HepG2 (cell line): Measurements from ENCODE around the gene ATP5MC2. TPM values are rescaled to one million over a fixed set of nuclear protein-coding genes. Genes with fewer than 3 reads are reported as not detected.

Source experiments
- ATAC-seq: fragments of 200-7000 bp; cut with Tn5 transposase; 3 replicates; pipeline ENCODE4 v1.9.1; 2020; ENCODE audit warnings: mild to moderate bottlenecking, moderate library complexity
- BruUV-seq: library from RNA; stranded (reverse); fragments of 400-500 nt; replicated peaks from 2 replicates; lab custom pipeline; 2021; lab: Mats Ljungman, UMichigan
- CTCF ChIA-PET: fragments of 300-600 bp; formaldehyde crosslinking; extraction: SDS; loops from one replicate; lab custom pipeline; 2021; ENCODE audit warnings: low total read pairs, inconsistent platforms, low intra/inter-chr PET ratio; lab: Yijun Ruan, JAX
- POLR2A ChIA-PET: fragments of 350-600 bp; sonication (Branson Sonifier 250); formaldehyde crosslinking; loops from one replicate; lab custom pipeline; 2020; ENCODE audit warnings: antibody characterized with exemption, inconsistent platforms; lab: Yijun Ruan, JAX
- DNase-seq: peaks from one replicate; pipeline ENCODE4 v3.0.0-alpha.2; 2015; ENCODE audit warnings: low spot score
- FAIRE-seq: peaks from 3 replicates; lab custom pipeline; 2011; peaks lifted over from hg19 to GRCh38; lab: Jason Lieb, UNC
- H2AFZ ChIP-seq: one replicate; pipeline ENCODE4 v1.6.1; 2011; ENCODE audit warnings: low read length, inconsistent platforms
- H3K27ac ChIP-seq: fragments of 300-600 bp; 3 replicates; pipeline ENCODE4 v1.8.0; 2011; ENCODE audit warnings: mixed run types, mild to moderate bottlenecking, mixed read lengths, low read length, inconsistent platforms; ENCODE audit not compliant: insufficient read depth; ENCODE audit errors: extremely low read length
- H3K27me3 ChIP-seq, 2 experiments: fragments of 200-600 bp in 1 of 2; 2 replicates in 1 of 2; 3 replicates in 1 of 2; pipeline versions ENCODE4 v1.6.0 to v1.8.0; 2011; ENCODE audit warnings: low read length in 2 of 2, mild to moderate bottlenecking in 2 of 2, moderate library complexity in 2 of 2, inconsistent platforms in 1 of 2; ENCODE audit not compliant: insufficient read depth in 2 of 2, control insufficient read depth in 1 of 2
- H3K36me3 ChIP-seq, 2 experiments: fragments of 200-600 bp in 1 of 2; replicated peaks in 1 of 2; 2 replicates in 1 of 2; 3 replicates in 1 of 2; pipeline versions ENCODE4 v1.5.1 to v1.8.0; 2011; ENCODE audit warnings: low read length in 2 of 2, inconsistent platforms in 1 of 2; ENCODE audit not compliant: insufficient read depth in 2 of 2, control insufficient read depth in 1 of 2
- H3K4me1 ChIP-seq: 2 replicates; pipeline ENCODE4 v1.5.1; 2012; ENCODE audit warnings: low read length, inconsistent platforms; ENCODE audit not compliant: insufficient read depth
- H3K4me2 ChIP-seq: 2 replicates; pipeline ENCODE4 v1.6.0; 2011; ENCODE audit warnings: low read depth, low read length, inconsistent platforms
- H3K4me3 ChIP-seq, 3 experiments: fragments of 200-600 bp in 1 of 3; sonication (generic), shearing (Covaris generic) in 1 of 3; replicated peaks in 1 of 3; 2 replicates each; pipeline ENCODE4 v1.5.1; 2011 to 2016; ENCODE audit warnings: low read length in 3 of 3, inconsistent platforms in 2 of 3, low read depth in 2 of 3, mild to moderate bottlenecking in 2 of 3, control low read depth in 1 of 3, mixed read lengths in 1 of 3; ENCODE audit not compliant: insufficient read depth in 1 of 3
- H3K79me2 ChIP-seq: one replicate; pipeline ENCODE4 v1.6.1; 2011; ENCODE audit warnings: low read length, inconsistent platforms; ENCODE audit not compliant: insufficient read depth
- H3K9ac ChIP-seq: 2 replicates; pipeline ENCODE4 v1.6.0; 2011; ENCODE audit warnings: mild to moderate bottlenecking, low read depth, low read length, inconsistent platforms; ENCODE audit not compliant: insufficient read depth
- H3K9me3 ChIP-seq: 2 replicates; pipeline ENCODE4 v1.5.1; 2012; ENCODE audit warnings: mild to moderate bottlenecking, low read length
- H4K20me1 ChIP-seq: 2 replicates; pipeline ENCODE4 v1.6.0; 2011; ENCODE audit warnings: inconsistent platforms, mild to moderate bottlenecking, low read length, moderate library complexity; ENCODE audit not compliant: insufficient read depth
- CREB3 ChIP-seq: sonication (generic); formaldehyde crosslinking; IDR thresholded peaks from 2 replicates; pipeline ENCODE4 v1.5.0; 2020; ENCODE audit warnings: missing genetic modification reagents
- EP300 ChIP-seq, 3 experiments: sonication (generic) in 1 of 3; formaldehyde crosslinking in 1 of 3; IDR thresholded peaks; 2 replicates each; pipeline versions ENCODE4 v1.5.1 to v1.6.1; 2011 to 2020; ENCODE audit warnings: low read depth in 2 of 3, low read length in 2 of 3, borderline replicate concordance in 1 of 3, improper control_type of control experiment in 1 of 3, mild to moderate bottlenecking in 1 of 3, missing genetic modification reagents in 1 of 3, moderate library complexity in 1 of 3
- LBX2 ChIP-seq: sonication (generic); formaldehyde crosslinking; IDR thresholded peaks from 2 replicates; pipeline ENCODE4 v1.5.0; 2020; ENCODE audit warnings: missing genetic modification reagents, mild to moderate bottlenecking, borderline replicate concordance
- NFIB ChIP-seq: sonication (generic); formaldehyde crosslinking; IDR thresholded peaks from 2 replicates; pipeline ENCODE4 v1.9.0; 2021; ENCODE audit warnings: missing genetic modification reagents, mild to moderate bottlenecking, borderline replicate concordance
- RFX5 ChIP-seq: IDR thresholded peaks from 2 replicates; pipeline ENCODE4 v1.6.1; 2011; ENCODE audit warnings: low read depth, low read length, improper control_type of control experiment
- ZMYM2 ChIP-seq: sonication (generic); formaldehyde crosslinking; IDR thresholded peaks from 2 replicates; pipeline ENCODE4 v1.8.0; 2022; ENCODE audit warnings: mild to moderate bottlenecking, missing genetic modification reagents
- ZNF331 ChIP-seq: sonication (generic); formaldehyde crosslinking; IDR thresholded peaks from 2 replicates; pipeline ENCODE4 v1.4.0; 2020; ENCODE audit warnings: missing genetic modification reagents
- ZNF543 ChIP-seq: sonication (generic); formaldehyde crosslinking; IDR thresholded peaks from 2 replicates; pipeline ENCODE4 v1.4.0; 2020; ENCODE audit warnings: mild to moderate bottlenecking, missing genetic modification reagents
- WGBS: methylation state at CpG from one replicate; pipeline ENCODE4 v1.1.6; 2017; ENCODE audit warnings: low lambda C conversion rate; 5-methylcytosine and 5-hydroxymethylcytosine counted together
- in situ Hi-C: cut with HindIII; loops from 2 replicates; pipeline ENCODE4 v1.10.0; 2017; ENCODE audit warnings: low pct_unique_long_range_greater_than_20kb; ENCODE audit not compliant: extremely low pct_ligation_motif_present
- intact Hi-C: fragments of 100-400 bp; cut with micrococcal nuclease; formaldehyde crosslinking; loops from one replicate; pipeline ENCODE4 v1.10.0; 2022; ENCODE audit not compliant: unreplicated experiment
- polyA plus RNA-seq, 8 experiments: library from polyadenylated mRNA; depleted of rRNA in 3 of 8; stranded (reverse) in 7 of 8; unstranded in 1 of 8; fragments of >200 nt; fragmentation: Illumina TruSeq in 4 of 8; extraction: Trizol in 4 of 8; gene quantifications; 2 replicates each; pipeline versions ENCODE4 v1.2.1 to v1.2.3, GENCODE V29; 2011 to 2016; ENCODE audit warnings: low read depth in 4 of 8, missing spikeins in 1 of 8, mixed read lengths in 1 of 8; ENCODE audit not compliant: insufficient read depth in 1 of 8
- total RNA-seq, 5 experiments: library from RNA; depleted of rRNA; stranded (reverse); fragments of >200 nt; fragmentation: Illumina TruSeq; extraction: Trizol; gene quantifications; 2 replicates each; pipeline ENCODE4 v1.2.3, GENCODE V29; 2016; ENCODE audit warnings: low read depth in 1 of 5

The ATP5MC2 gene
- total and polyA plus RNA-seq, 2 of the 13 experiments (the other 11 are each of a cell fraction or from before 2014, with no cell fraction given): 230 to 257 TPM

GRCh38 chr12:53714004-53714403, 38.1 kb upstream of the ATP5MC2 start:
- no peak for TF ChIP-seq LBX2 (CRISPR knock-in tag)
- TF ChIP-seq ZMYM2 (CRISPR knock-in tag): no peak
- no peak for TF ChIP-seq RFX5
- TF ChIP-seq NFIB (CRISPR knock-in tag): no peak
- TF ChIP-seq EP300 (IDR thresholded peaks at IDR 0.05; ENCODE audit: low read depth in 2 of 2, low read length in 2 of 2): no peak
- TF ChIP-seq EP300 (CRISPR knock-in tag; IDR thresholded peaks at IDR 0.05; ENCODE audit: borderline replicate concordance): no peak
- no peak for TF ChIP-seq ZNF331 (CRISPR knock-in tag)
- TF ChIP-seq CREB3 (CRISPR knock-in tag): no peak
- no peak for TF ChIP-seq ZNF543 (CRISPR knock-in tag)
- in situ Hi-C loops: no loop called here
- BruUV-seq: no TSS peak
- H3K27ac ChIP-seq: no peak overlapping the region
- FAIRE-seq (no peak), DNase-seq (no peak), ATAC-seq (no peak)
- H3K36me3 ChIP-seq: no peaks in the 10 kb centered on the region; a peak in 2 of 5 replicates
- H3K9me3 ChIP-seq: no peaks in the 10 kb centered on the region
- CTCF ChIA-PET: no interaction called here
- H3K79me2 ChIP-seq: no peaks in the 10 kb centered on the region
- no peak overlapping the region for H2AFZ ChIP-seq
- no peaks in the 10 kb centered on the region for H3K4me1 ChIP-seq
- no peak overlapping the region for H3K4me3 ChIP-seq
- H3K27me3 ChIP-seq: peaks cover 0 to 8% of the 10 kb centered on the region in 2 experiments; a peak in 1 of 5 replicates
- intact Hi-C loops: no loop called here
- no peak overlapping the region for H3K4me2 ChIP-seq
- 91% methylated on average over 4 of the region's 4 CpGs for WGBS
- POLR2A ChIA-PET: no interaction called here
- no peaks in the 10 kb centered on the region for H4K20me1 ChIP-seq
- H3K9ac ChIP-seq: no peak overlapping the region
